ENCODE data around the gene COG4.
A peak's percentile ranks its signal among the peaks of the same experiment; 100 is the strongest.

COG4 gene

DNA sequence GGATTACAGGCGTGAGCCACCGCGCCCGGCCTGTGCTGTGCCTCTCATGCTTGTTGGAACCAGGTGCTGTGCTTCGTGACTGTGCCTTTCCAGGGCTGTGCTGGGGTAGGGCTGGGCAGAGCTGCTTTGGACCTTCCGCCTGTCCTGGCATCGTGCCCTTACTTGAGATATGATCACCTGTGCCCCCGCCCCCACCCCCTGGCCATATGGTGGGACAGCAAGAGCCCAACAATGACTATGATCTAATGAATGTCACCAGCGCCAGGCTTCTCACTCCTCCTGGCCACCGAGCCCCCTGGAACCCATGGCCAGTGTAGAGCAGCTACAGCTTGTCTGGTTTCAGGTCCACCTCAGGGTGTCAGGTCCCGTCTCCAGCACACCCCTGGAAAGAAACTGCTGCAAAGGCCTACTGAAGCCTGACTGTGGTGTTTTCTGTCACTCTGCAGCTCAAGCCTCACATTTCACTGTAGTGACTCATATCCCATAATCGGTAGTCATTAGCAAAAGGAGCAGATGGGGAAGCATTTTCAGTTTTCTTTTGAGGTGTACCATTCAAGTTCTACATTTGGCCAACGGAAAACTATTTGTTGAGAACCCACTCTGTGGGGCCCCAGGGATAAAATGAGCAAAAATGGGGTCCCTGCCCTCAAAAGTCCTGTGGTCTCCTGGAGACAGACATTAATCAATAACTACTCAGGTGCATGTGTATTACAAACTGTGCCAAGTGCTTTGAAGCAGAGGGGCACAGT is 46.9 kb downstream of the COG4 start:
- DNase-seq, result no peak

- DNase-seq, result no peak
Measured at GRCh38 chr16:70475054-70475871, 48.1 kb downstream of the COG4 start.

DNA sequence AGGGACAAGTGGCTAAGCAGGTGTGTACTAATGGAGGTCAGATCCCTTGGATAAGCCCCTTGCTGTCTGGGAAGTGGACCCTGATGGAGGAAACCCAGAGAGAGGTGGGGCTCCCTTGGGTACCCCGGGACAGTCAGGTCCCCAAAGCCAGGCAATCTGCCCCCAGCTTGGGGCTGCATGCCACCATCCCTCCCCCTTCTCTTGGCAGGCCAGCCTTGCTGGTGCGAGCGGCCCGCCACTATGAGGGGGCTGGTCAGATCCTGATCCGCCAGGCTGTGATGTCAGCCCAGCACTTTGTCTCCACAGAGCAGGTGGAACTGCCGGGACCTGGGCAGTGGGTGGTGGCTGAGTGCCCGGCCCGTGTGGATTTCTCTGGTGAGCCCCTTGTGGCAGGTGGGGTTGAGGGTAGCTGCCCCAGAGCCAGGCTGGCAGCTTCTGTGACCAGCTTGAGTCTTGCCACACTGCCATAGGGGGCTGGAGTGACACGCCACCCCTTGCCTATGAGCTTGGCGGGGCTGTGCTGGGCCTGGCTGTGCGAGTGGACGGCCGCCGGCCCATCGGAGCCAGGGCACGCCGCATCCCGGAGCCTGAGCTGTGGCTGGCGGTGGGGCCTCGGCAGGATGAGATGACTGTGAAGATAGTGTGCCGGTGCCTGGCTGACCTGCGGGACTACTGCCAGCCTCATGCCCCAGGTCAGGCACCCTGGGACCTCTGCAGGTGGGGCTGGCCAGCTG is 48.9 kb downstream of the COG4 start:
- DNase-seq, result no peak

DNA sequence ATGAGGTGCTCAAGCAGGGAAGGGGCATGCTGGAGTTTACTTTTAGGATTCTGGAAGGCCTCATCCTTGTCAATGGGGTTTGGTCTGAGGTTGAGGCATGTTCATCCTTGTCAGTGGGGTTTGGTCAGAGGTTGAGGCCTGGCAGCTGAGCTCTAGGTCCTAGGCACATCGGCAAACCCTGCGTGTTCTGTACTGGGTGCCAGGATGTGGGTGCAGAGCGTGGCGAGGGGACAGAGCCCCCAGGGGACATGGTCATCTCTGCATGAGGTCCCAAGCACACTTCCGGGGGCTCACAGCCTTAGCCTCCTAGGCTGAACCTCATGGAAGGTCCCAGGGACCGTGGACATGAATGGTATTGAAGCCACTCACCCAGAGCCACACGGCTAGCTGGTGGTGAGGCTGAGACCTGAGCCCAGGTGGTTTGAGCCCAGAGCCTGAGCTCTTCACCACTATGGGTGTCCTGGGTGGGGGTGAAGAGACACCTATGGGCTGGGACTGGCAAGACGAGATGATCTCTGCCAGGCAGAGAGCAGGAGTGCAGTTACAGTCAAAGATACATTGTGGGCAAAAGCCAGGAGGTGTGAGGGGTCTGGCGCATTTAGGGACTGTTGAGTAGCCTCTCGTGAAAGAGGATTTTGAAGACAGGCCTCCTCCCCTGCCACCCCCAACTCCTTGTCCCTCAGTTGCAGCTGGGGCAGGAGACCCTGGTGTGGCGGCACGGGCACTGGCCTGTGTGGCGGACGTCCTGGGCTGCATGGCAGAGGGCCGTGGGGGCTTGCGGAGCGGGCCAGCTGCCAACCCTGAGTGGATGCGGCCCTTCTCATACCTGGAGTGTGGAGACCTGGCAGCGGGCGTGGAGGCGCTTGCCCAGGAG is 49.7 kb downstream of the COG4 start:
- no peak for DNase-seq

DNA sequence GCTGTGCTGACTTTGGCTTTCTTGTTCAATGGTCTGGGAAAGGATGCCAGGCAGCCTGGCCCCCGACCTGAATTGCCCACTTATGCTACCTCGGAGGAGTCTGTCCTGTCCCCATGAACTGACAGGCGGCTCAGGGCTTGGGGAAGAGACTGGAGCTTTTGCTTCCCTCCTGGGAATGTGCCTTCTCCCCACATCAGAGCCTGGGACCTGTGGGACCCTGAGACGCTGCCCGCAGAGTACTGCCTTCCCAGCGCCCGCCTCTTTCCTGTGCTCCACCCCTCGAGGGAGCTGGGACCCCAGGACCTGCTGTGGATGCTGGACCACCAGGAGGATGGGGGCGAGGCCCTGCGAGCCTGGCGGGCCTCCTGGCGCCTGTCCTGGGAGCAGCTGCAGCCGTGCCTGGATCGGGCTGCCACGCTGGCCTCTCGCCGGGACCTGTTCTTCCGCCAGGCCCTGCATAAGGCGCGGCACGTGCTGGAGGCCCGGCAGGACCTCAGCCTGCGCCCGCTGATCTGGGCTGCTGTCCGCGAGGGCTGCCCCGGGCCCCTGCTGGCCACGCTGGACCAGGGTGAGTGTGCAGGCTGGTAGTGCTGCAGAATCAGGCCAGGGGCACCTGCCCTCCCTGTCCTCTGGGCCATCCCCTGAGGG is 50.4 kb downstream of the COG4 start:
- no peak for DNase-seq

DNA sequence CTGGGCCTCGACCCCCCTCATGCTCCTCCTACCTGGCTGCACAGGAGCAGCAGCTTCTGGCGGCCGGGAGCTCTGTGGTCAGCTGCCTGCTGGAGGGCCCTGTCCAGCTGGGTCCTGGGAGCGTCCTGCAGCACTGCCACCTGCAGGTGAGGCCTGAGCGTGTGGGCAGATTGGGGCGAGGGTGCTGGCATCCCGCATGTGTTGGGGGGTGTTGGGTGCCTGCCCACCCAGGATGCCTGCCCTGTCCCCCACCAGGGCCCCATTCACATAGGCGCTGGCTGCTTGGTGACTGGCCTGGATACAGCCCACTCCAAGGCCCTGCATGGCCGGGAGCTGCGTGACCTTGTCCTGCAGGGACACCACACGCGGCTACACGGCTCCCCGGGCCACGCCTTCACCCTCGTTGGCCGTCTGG is 52.4 kb downstream of the COG4 start:
- DNase-seq, result no peak

DNA sequence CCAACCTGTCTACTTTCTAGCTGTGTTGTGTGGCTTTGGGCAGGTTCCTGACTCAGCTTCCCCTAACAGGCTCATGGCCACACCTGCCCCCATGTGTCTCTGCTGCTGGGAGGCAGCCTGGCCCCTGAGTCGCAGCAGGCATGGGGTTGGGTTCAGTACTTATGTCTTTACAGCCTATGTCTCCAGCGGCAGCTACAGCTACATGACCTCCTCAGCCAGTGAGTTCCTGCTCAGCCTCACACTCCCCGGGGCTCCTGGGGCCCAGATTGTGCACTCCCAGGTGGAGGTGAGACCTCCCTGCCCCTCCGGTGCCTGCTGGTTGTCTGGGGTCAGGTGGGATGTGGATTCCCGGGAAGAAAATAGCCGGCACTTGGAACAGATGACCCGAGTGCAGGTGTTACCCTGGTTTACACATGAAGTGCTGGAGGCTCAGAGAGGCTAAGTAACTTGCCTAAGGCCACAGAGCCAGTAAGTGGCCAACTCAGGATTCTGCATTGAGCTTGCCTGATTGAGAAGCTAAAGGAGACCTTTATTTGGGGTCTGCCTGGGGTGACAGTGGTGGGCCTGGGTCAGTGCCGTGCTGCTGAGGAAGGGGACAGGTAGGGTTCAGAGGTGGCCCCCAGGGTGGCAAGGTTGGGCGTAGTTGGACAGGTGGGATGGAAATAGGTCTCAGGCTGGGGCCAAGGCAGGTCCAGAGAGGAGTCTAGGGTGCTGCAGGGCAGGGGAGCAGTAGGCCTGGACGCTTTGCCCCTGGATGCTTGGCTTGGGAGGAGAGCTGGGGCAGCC is 53.0 kb downstream of the COG4 start:
- DNase-seq, result no peak

DNA sequence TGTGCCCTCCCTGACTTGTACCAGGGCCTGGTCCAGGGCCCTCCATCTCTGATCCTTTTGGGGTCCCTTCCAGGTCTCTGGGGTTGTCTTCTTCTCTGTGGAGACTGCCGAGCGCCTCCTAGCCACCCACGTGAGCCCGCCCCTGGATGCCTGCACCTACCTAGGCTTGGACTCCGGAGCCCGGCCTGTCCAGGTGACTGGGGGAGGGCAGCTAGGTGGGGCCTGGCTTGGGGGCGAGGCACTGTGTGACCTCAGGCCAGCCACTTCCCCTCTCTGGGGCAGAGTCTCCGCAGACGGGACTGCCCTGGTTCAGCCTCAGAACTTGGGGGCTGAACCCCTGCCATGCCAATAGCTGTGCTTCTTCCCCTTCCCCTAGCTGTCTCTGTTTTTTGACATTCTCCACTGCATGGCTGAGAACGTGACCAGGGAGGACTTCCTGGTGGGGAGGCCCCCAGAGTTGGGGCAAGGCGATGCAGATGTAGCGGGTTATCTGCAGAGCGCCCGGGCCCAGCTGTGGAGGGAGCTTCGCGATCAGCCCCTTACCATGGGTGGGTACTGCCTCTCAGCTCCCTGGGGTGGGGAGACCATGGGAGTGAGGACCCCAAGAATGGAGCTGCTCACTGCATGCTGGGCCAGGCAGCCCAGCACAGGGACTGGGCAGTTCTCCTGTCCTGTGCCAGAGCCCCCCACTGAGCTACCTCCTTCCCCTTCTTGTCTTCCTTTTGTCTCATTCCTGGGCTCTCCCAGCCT is 54.4 kb downstream of the COG4 start:
- no peak for DNase-seq

DNA sequence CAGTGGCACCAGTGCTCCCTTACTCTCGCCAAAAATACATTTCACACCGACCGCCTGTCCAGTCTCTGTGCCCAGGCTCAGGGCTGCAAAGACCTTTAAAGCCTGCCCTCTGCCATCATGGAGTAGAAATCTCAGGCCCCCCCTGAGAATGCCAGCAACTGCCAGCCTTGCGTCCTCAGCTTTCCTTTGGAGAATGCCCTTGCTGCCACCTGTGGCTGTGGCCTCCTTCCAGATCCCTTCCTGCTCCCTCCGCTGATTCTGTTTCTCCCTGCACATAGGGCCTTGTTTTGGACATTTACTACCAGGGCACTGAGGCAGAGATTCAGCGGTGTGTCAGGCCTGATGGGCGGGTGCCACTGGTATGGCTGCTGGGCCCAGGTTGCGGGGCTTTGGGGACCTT is 55.7 kb downstream of the COG4 start:
- no peak for DNase-seq

- no peak for DNase-seq
Measured at GRCh38 chr16:70467113-70467512, 56.2 kb downstream of the COG4 start.

- DNase-seq, result no peak
Measured at GRCh38 chr16:70466805-70467076, 56.6 kb downstream of the COG4 start.

GRCh38 chr16:70465999-70466804 is 57.2 kb downstream of the COG4 start:
- no peak for DNase-seq

DNA sequence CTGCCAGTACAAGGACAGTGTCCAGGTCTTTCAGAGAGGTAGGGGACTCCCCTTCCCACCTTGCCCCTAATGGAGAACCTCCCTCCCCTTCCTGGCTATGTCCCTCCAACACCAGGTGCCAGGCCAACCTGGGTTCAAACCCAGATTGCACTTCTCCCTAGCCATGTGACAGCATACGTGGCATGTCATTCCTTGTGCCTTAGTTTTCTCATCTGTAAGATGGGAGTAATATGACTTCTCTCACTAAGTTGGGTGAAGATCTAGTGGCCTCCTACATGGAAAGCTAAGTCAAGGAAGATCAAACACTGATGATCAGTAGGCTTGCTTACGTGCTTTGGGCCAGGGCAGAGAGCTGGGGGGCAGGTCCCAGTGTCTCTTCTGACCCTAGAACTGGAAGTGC is 60.1 kb downstream of the COG4 start:
- no peak for DNase-seq

DNA sequence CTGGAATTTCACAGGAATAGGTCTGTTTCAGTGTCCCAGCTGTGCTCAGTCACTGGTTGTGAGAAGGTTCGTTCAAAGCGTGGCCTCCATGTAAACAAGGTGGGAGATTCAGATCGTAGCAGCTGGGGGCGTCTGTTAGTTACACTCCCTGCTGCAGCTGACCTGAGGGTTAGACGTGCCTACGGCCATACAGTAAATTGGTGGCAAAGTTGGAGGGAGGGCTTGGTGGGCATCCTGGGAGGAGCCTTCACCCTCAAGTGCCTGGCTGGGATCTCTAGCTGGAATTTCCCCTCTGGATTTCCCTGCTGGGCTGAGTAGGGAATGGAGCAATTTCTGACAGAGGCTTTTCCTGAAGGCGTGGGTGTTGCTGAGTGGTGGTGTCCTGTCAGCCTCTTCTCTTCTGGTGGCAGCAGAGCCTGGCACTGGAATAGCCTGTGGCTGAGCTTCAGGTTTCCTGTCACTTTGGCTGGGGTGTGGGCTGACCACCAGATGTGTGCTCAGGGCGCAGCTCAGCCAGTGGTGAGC is 62.6 kb downstream of the COG4 start:
- no peak for DNase-seq

DNA sequence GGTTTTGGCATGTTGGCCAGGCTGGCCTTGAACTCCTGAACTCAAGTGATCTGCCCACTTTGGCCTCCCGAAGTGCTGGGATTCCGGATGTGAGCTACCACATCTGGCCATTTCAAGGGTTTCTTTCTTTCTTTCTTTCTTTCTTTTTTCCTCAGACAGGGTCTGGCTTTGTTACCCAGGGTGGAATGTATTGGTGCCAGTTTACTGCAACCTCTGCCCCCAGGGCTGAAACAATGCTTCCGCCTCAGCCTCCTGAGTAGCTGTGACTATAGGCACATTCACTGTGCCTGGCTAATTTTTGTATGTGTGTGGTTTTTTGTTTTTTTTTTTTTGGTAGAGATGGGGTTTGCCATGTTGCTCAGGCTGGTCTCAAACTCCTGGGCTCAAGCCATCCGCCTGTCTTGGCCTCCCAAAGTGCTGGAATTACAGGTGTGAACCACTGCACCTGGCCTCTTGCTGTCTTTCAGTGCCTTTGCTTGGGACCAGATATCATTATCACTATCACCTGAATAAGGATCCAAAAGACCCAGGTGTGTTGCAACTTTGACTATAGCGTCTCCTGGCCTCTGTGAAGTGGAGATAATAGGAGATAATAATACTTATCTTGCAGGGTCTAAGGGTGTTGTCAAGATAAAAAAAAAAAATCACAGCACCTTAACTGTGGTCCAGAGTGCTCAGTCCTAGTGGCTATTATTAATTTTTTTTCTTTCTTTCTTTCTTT is 65.7 kb downstream of the COG4 start:
- DNase-seq, result no peak

DNA sequence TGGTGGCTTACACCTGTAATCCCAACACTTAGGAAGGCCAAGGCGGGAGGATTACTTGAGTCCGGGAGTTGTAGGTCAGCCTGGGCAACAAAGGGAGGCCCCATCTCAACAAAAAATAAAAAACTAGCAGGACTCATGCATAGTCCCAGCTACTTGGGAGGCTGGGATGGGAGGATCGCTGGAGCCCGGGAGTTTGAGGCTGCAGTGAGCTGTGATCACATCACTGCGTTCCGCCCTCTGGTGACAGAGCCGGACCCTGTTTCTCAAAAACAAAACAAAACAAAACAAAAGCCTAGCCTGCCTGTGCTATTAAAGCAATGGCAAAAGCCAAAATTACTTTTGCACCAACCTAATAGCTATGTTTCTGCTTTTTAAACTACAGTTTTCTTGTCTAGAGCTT is 67.4 kb downstream of the COG4 start:
- DNase-seq, result no peak

- DNase-seq, result peak; percentile 50
Measured at GRCh38 chr16:70454222-70455034, 68.9 kb downstream of the COG4 start, which contains the start of gene FCSK. FCSK (plus strand) TSS chr16:70454595; CDS start chr16:70463191, 8,596 bp downstream.

DNA sequence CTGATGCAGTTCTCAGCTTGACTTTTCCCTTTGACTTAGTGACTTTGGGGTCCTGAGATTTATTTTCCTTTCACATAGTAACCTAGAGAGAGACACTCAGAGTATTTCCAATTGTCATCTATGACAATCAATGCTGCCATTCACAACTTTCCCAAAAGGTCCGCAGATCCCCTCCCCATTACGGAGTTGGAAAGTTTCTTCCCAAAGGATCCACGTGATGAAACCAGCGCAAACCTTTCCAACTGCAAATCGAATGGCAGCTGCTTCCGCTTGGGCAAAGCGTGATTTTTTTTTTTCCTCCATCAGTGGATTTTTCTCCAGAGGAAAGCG is 69.5 kb downstream of the COG4 start:
- DNase-seq, result no peak
